ENCODE measurements around the gene SSTR3. TPM values are rescaled to one million over a fixed set of nuclear protein-coding genes. Genes with fewer than 3 reads are reported as not detected.
A peak's percentile ranks its signal among the peaks of the same experiment; 100 is the strongest.

SSTR3 gene
- total and polyA plus RNA-seq, 9 donors, result 1.6 to 9.2 (median 4.9) TPM

GRCh38 chr22:37232140-37232998, 20.1 kb upstream of the SSTR3 start:
- no peaks in the 10 kb centered on the region for H3K9me3 ChIP-seq
- H3K27ac ChIP-seq, result no peak overlapping the region
- intact Hi-C loops (cut with DNase I), result no loop called here
- 84 to 91% (median 86%) methylated on average over 15 of the region's 15 CpGs for WGBS, 3 donors
- peak in 1 of 5 donors; percentile 3 for DNase-seq
- TF ChIP-seq CTCF (IDR thresholded peaks at IDR 0.05), result no peak
- TF ChIP-seq EP300 (IDR thresholded peaks at IDR 0.05), result no peak
- no peak for TF ChIP-seq POLR2A (IDR thresholded peaks at IDR 0.05)
- no peaks in the 10 kb centered on the region for H3K36me3 ChIP-seq
- H3K4me3 ChIP-seq, result no peak overlapping the region
- no peaks in the 10 kb centered on the region for H3K4me1 ChIP-seq (ENCODE audit: insufficient read depth)
- H3K27me3 ChIP-seq, result no peaks in the 10 kb centered on the region

DNA sequence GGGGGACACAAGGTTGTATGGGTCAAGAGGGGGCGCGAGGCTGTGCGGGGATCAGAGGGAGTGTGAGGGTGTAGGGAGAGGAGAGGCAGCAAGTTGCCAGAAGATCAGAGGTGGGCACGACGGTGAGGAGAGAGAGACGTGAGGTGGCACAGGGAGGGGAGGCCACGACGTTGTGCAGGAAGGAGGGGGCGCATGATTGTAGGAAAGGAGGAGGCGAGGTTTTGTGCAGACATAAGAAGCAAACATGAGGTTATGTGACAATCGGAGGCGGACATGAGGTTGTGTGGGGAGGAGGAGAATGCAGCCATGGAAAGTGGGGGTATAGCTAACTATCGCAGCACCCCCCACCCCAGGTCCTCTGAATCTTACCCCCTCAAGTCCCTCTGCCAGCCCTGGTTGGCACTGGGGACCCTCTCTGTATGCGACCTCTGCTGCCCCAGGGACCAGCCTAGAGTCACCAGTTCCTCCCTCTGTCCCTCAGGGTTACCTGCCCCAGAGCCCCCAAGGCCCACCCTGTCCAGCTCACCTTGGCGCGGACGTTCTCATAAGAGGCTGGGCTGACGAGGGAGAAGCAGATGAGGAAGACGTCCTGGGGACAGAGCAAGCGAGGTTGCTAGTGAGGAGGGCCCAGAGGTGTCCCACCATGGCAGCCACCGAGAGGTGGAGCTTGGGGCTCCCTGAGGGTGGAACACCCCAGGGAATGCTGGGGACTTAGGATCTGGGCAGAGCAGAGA, 19.3 kb upstream of the SSTR3 start:
- no peak for TF ChIP-seq EP300 (IDR thresholded peaks at IDR 0.05)
- no peak for TF ChIP-seq CTCF (IDR thresholded peaks at IDR 0.05)
- no peak for TF ChIP-seq POLR2A (IDR thresholded peaks at IDR 0.05)
- intact Hi-C loops (cut with DNase I), result no loop called here
- Histone ChIP-seq H3K4me1 (ENCODE audit: insufficient read depth) (no peaks in the 10 kb centered on the region), H3K4me3 (no peak overlapping the region), H3K27me3 (no peaks in the 10 kb centered on the region), H3K36me3 (no peaks in the 10 kb centered on the region), H3K27ac (no peak overlapping the region), H3K9me3 (no peaks in the 10 kb centered on the region)
- 84 to 85% (median 84%) methylated on average over 21 of the region's 21 CpGs for whole genome bisulfite sequencing, 3 donors
- peak in 1 of 5 donors; percentile 11 for DNase-seq

DNA sequence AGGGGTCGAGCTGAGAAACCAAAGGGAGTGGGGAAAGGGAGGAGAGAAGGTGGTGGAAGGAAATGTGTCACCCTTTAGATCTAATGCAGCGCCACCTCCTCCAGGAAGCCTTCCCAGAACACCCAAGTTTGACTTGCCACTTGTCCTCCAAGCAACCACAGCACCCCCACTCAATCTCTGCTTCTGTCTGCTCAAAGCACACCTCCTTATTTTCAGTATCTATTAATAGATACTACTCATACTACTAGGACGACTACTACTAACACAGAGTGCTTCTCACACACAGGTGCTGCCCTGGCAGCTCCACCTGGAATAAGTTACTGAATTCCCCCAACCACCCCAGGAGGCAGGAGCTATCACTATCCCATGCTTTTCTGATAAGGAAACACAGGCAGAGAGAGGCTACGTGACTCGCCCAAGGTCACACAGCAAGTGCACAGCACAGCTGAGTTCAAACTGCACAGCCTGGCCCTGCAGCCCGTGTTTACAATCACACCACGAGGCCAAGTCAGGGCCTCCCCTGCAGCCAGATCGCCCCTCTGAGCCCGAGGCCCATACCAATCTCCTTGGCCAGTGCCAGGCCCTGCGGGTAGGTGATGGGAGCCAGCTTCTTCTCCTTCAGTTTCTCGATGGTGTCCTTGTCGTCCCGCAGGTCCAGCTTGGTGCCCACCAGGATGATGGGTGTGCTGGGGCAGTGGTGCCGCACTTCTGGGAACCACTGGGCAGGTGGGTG, 18.6 kb upstream of the SSTR3 start:
- DNase-seq, result peak in 1 of 5 donors; percentile 24
- intact Hi-C loops (cut with DNase I), result no loop called here
- H3K27ac ChIP-seq, result no peak overlapping the region
- no peak for TF ChIP-seq CTCF (IDR thresholded peaks at IDR 0.05)
- H3K27me3 ChIP-seq, result no peaks in the 10 kb centered on the region
- WGBS, 3 donors, result 60 to 71% (median 65%) methylated on average over 12 to 14 of the region's 14 CpGs
- no peaks in the 10 kb centered on the region for H3K4me1 ChIP-seq (ENCODE audit: insufficient read depth)
- no peaks in the 10 kb centered on the region for H3K36me3 ChIP-seq
- no peak overlapping the region for H3K4me3 ChIP-seq
- no peaks in the 10 kb centered on the region for H3K9me3 ChIP-seq

- H3K4me3 ChIP-seq, result no peak overlapping the region
- intact Hi-C loops (cut with DNase I), result no loop called here
- no peak for DNase-seq
- 71 to 81% (median 76%) methylated on average over 8 of the region's 8 CpGs for WGBS, 3 donors
- no peaks in the 10 kb centered on the region for H3K9me3 ChIP-seq
- H3K36me3 ChIP-seq, result no peaks in the 10 kb centered on the region
- no peaks in the 10 kb centered on the region for H3K27me3 ChIP-seq
- H3K4me1 ChIP-seq (ENCODE audit: insufficient read depth), result no peaks in the 10 kb centered on the region
- H3K27ac ChIP-seq, result no peak overlapping the region
- TF ChIP-seq EP300 (IDR thresholded peaks at IDR 0.05), result no peak
- no peak for TF ChIP-seq CTCF (IDR thresholded peaks at IDR 0.05)
- TF ChIP-seq POLR2A (IDR thresholded peaks at IDR 0.05), result no peak
Measured at GRCh38 chr22:37229805-37230672, 17.8 kb upstream of the SSTR3 start.

All from ovary (tissue), 9 donors.